ENCODE data around the gene KHNYN.

DNA sequence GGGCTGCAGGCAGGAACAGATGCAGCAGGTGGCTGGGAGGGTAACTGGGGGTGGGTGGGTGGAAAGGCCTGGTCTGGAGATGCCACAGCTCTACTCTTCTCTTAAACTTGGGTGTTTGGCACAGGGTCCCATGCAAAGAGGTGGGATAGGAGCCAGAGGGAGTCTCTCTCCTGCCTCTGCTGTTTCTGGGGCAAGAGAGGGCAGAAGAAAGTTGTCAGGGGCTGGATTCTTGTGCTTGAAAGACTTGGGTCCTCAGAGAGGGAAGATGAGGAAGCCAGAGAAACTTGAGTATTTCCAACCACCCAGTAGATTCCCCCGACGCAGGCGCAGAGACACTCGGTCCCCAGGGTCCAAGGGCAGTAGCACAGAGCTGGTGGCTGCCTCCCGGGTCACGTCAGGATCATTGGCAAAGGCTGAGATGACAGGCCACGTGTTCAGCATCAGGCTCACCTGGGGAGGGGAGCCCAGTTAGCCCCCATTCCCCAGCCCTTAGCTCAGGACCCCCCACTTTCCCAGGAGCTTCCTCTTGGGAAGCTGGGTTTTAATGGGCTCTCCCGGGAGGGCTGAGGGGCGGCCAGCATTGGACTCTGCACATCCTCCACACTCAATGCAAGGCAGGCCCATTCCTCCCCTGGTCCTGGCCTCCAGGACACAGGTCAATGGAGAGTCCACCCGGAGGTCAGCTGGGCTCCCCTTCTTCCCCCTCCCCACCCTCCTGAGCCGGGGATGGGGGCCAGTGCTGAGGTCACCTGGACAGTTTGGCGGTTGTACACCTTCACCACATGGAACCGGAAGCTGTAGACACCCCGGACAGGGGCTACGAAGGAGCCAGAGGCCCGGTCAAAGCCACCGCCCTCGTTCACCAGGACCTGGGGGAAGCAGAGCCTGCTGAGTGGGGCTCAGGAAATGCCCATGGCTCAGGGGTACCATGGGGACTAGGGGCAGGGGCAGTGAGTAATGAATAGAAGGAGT, 1.9 kb upstream of the KHNYN start:
- TF ChIP-seq L3MBTL2 (conservative IDR thresholded peaks at IDR 0.05) (no peak), SP1 (IDR thresholded peaks at IDR 0.05) (no peak), CTBP1 (IDR thresholded peaks at IDR 0.05; ENCODE audit: borderline replicate concordance) (no peak), BHLHE40 (IDR thresholded peaks at IDR 0.05; ENCODE audit: borderline replicate concordance) (no peak), SUZ12 (IDR thresholded peaks at IDR 0.05) (no peak), ZNF384 (IDR thresholded peaks at IDR 0.05) (no peak), ELF4 (IDR thresholded peaks at IDR 0.05) (no peak), TARDBP (IDR thresholded peaks at IDR 0.05) (no peak), FOXM1 (IDR thresholded peaks at IDR 0.05; ENCODE audit: borderline replicate concordance) (no peak), ARNT (IDR thresholded peaks at IDR 0.05) (no peak), FOXA1 (IDR thresholded peaks at IDR 0.05) (no peak)
- TF ChIP-seq, protein P1, sequence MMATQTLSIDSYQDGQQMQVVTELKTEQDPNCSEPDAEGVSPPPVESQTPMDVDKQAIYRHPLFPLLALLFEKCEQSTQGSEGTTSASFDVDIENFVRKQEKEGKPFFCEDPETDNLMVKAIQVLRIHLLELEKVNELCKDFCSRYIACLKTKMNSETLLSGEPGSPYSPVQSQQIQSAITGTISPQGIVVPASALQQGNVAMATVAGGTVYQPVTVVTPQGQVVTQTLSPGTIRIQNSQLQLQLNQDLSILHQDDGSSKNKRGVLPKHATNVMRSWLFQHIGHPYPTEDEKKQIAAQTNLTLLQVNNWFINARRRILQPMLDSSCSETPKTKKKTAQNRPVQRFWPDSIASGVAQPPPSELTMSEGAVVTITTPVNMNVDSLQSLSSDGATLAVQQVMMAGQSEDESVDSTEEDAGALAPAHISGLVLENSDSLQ (IDR thresholded peaks at IDR 0.05), result no peak
